ENCODE results near the gene WWOX.

DNA sequence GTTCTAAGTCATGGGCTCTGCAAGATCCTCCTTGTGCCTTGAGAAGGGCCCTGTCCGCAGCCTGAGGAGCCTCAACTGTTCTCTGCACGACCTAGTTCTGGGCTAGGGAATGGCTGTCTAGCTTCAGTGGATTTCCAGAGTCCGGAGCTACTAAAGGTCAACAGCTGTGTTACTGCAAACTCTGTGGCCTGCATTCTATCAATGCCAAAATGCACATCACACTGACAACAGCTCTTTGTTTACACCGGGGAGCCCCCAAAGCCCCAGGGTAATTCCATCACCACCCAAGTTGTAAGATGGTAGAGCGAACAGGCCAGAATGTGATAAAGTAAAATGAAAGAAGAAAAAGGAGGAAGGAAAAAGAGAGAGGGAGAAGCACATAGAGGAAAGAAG is 890.9 kb downstream of the WWOX start:
- no peak for TF ChIP-seq SMC3 (IDR thresholded peaks at IDR 0.05; ENCODE audit: low read depth, low read length)
- TF ChIP-seq, protein P1, sequence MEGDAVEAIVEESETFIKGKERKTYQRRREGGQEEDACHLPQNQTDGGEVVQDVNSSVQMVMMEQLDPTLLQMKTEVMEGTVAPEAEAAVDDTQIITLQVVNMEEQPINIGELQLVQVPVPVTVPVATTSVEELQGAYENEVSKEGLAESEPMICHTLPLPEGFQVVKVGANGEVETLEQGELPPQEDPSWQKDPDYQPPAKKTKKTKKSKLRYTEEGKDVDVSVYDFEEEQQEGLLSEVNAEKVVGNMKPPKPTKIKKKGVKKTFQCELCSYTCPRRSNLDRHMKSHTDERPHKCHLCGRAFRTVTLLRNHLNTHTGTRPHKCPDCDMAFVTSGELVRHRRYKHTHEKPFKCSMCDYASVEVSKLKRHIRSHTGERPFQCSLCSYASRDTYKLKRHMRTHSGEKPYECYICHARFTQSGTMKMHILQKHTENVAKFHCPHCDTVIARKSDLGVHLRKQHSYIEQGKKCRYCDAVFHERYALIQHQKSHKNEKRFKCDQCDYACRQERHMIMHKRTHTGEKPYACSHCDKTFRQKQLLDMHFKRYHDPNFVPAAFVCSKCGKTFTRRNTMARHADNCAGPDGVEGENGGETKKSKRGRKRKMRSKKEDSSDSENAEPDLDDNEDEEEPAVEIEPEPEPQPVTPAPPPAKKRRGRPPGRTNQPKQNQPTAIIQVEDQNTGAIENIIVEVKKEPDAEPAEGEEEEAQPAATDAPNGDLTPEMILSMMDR (conservative IDR thresholded peaks at IDR 0.05; ENCODE audit: low read depth, low read length): no peak
- TF ChIP-seq MAFK (IDR thresholded peaks at IDR 0.05; ENCODE audit: low read depth, low read length): no peak
- TF ChIP-seq BHLHE40 (IDR thresholded peaks at IDR 0.05; ENCODE audit: low read depth, low read length): no peak
- TF ChIP-seq RAD21 (IDR thresholded peaks at IDR 0.05; ENCODE audit: low read length): no peak
- TF ChIP-seq CEBPB (IDR thresholded peaks at IDR 0.05; ENCODE audit: low read depth, low read length): no peak
- TF ChIP-seq POLR2A (IDR thresholded peaks at IDR 0.05; ENCODE audit: low read depth, low read length): no peak
- no peak for TF ChIP-seq NFE2L2 (IDR thresholded peaks at IDR 0.05; ENCODE audit: low read depth, low read length)
